K562 (cell line): ENCODE data around the gene ATP6V1A. TPM values are rescaled to one million over a fixed set of nuclear protein-coding genes. Genes with fewer than 3 reads are reported as not detected.

Source experiments
- ARID2 ChIP-seq: fragments of 450-650 bp; IDR thresholded peaks from 2 replicates; pipeline ENCODE4 v1.6.1; 2017; ENCODE audit warnings: antibody characterized with exemption, mild to moderate bottlenecking
- ARID3A ChIP-seq: IDR thresholded peaks from 2 replicates; pipeline ENCODE4 v1.6.1; 2012; ENCODE audit warnings: low read depth, low read length, improper control_type of control experiment, borderline replicate concordance
- BDP1 ChIP-seq: IDR thresholded peaks from 3 replicates; pipeline ENCODE4 v1.6.1; 2011; ENCODE audit not compliant: insufficient read length, insufficient read depth
- BMI1 ChIP-seq: fragments of 150-350 bp; IDR thresholded peaks from 2 replicates; pipeline ENCODE4 v1.6.1; 2014; ENCODE audit warnings: low read length
- CAMTA2 ChIP-seq: fragments of 250-450 bp; sonication (Bioruptor Pico); conservative IDR thresholded peaks from 2 replicates; pipeline ENCODE4 v1.5.1; 2022
- CLOCK ChIP-seq: fragments of 250-450 bp; sonication (Bioruptor Pico); IDR thresholded peaks from 2 replicates; pipeline ENCODE4 v1.4.0; 2020; ENCODE audit warnings: mild to moderate bottlenecking, moderate library complexity, borderline replicate concordance
- CXXC5 ChIP-seq: fragments of 250-450 bp; sonication (Bioruptor Pico); IDR thresholded peaks from 2 replicates; pipeline ENCODE4 v1.8.0; 2022; ENCODE audit warnings: inconsistent platforms, mild to moderate bottlenecking, moderate library complexity
- EGR1 ChIP-seq: fragments of 450-650 bp; conservative IDR thresholded peaks from 2 replicates; pipeline ENCODE4 v1.6.1; 2017; ENCODE audit warnings: mild to moderate bottlenecking
- EHMT2 ChIP-seq: fragments of 450-650 bp; IDR thresholded peaks from 2 replicates; pipeline ENCODE4 v1.6.1; 2018; ENCODE audit warnings: antibody characterized with exemption
- GABPB1 ChIP-seq: sonication (generic); formaldehyde crosslinking; IDR thresholded peaks from 2 replicates; pipeline ENCODE4 v1.8.0; 2022; ENCODE audit warnings: mild to moderate bottlenecking, missing genetic modification reagents
- HNRNPLL ChIP-seq: fragments of 200-400 bp; formaldehyde crosslinking; IDR thresholded peaks from 2 replicates; pipeline ENCODE4 v1.6.1; 2017; ENCODE audit warnings: low read length, low read depth, mild to moderate bottlenecking; ENCODE audit not compliant: poor library complexity, severe bottlenecking
- NFXL1 ChIP-seq: fragments of 450-650 bp; formaldehyde crosslinking; IDR thresholded peaks from 2 replicates; pipeline ENCODE4 v1.4.0; 2021; ENCODE audit warnings: mild to moderate bottlenecking
- PBX2 ChIP-seq, 2 experiments: IDR thresholded peaks in 1 of 2; conservative IDR thresholded peaks in 1 of 2; 2 replicates each; pipeline ENCODE4 v1.6.1; 2016; ENCODE audit warnings: low read depth in 2 of 2, mild to moderate bottlenecking in 1 of 2, missing compliant biosample characterization in 1 of 2, missing genetic modification characterization in 1 of 2, moderate library complexity in 1 of 2
- PHF21A ChIP-seq: fragments of 450-650 bp; IDR thresholded peaks from 2 replicates; pipeline ENCODE4 v1.6.1; 2017; ENCODE audit warnings: low read depth, borderline replicate concordance
- POLR2G ChIP-seq: fragments of 200-400 bp; formaldehyde crosslinking; IDR thresholded peaks from 2 replicates; pipeline ENCODE4 v1.6.1; 2017; ENCODE audit warnings: low read depth, mild to moderate bottlenecking, antibody characterized with exemption, low read length, moderate library complexity
- PTRF ChIP-seq: fragments of 450-650 bp; IDR thresholded peaks from 2 replicates; pipeline ENCODE4 v1.6.1; 2016; ENCODE audit warnings: mild to moderate bottlenecking, missing genetic modification characterization, missing compliant biosample characterization
- THRAP3 ChIP-seq: fragments of 450-650 bp; IDR thresholded peaks from 2 replicates; pipeline ENCODE4 v1.6.1; 2016; ENCODE audit warnings: mild to moderate bottlenecking, inconsistent platforms, borderline replicate concordance
- ZNF24 ChIP-seq: fragments of 450-650 bp; IDR thresholded peaks from 2 replicates; pipeline ENCODE4 v1.6.1; 2016
- ZNF324 ChIP-seq: fragments of 250-450 bp; sonication (Bioruptor Pico); IDR thresholded peaks from 2 replicates; pipeline ENCODE4 v1.4.0; 2020; ENCODE audit warnings: mild to moderate bottlenecking
- ZNF444 ChIP-seq: fragments of 250-450 bp; sonication (Bioruptor Pico); IDR thresholded peaks from 2 replicates; pipeline ENCODE4 v1.4.0; 2020; ENCODE audit warnings: mild to moderate bottlenecking, moderate library complexity
- ZNF644 ChIP-seq: fragments of 200-800 bp; sonication (Bioruptor generic); IDR thresholded peaks from 2 replicates; pipeline ENCODE4 v1.6.1; 2016; ENCODE audit warnings: low read depth, missing genetic modification characterization, missing compliant biosample characterization
- polyA plus RNA-seq, 8 experiments: library from polyadenylated mRNA; depleted of rRNA in 4 of 8; stranded (reverse) in 5 of 8; unstranded in 3 of 8; fragments of >200 nt; fragmentation: Nextera tagmentation in 2 of 8; fragmentation: Illumina TruSeq in 1 of 8; extraction: Ambion mirVana in 2 of 8; extraction: Trizol in 1 of 8; gene quantifications; 2 replicates each; pipeline versions ENCODE4 v1.2.1 to v1.2.3, GENCODE V29; 2011 to 2014; ENCODE audit warnings: inconsistent platforms in 1 of 8, missing spikeins in 1 of 8
- total RNA-seq, 7 experiments: library from RNA; depleted of rRNA in 6 of 7; stranded (reverse); fragments of >200 nt in 6 of 7; fragmentation: Illumina TruSeq in 2 of 7; extraction: Trizol in 2 of 7; gene quantifications; 2 replicates each; pipeline versions ENCODE4 v1.2.1 to v1.2.3, GENCODE V29; 2011 to 2021; ENCODE audit warnings: low replicate concordance in 1 of 7

ATP6V1A gene
- total and polyA plus RNA-seq, 9 of the 15 experiments (the other 6 are each of a cell fraction or from before 2014, with no cell fraction given), result 23.6 to 57.1 (median 39.9) TPM

- TF ChIP-seq CXXC5 (no peak), ZNF324 (no peak), EGR1 (no peak), NFXL1 (CRISPR knock-in tag) (no peak), EHMT2 (peak; percentile 42; the same call in 1 of the 2 replicates), THRAP3 (no peak), ZNF444 (CRISPR knock-in tag) (no peak), CAMTA2 (CRISPR knock-in tag) (no peak), ARID3A (no peak), PBX2 (CRISPR knock-in tag; IDR thresholded peaks at IDR 0.05; ENCODE audit: low read depth) (no peak), PBX2 (tag; conservative IDR thresholded peaks at IDR 0.05; ENCODE audit: low read depth) (no peak), BDP1 (no peak), ZNF644 (tag) (no peak), ZNF24 (0 out of 2 replicates have a peak, but pooled peaks have one; percentile 53), PTRF (no peak), CLOCK (CRISPR knock-in tag) (no peak), ARID2 (0 out of 2 replicates have a peak, but pooled peaks have one; percentile 24), POLR2G (no peak), GABPB1 (CRISPR knock-in tag) (no peak), BMI1 (no peak), HNRNPLL (no peak), PHF21A (no peak)
Measured at GRCh38 chr3:113744941-113745755, 1.7 kb upstream of the ATP6V1A start (continued).
